GM19035 (cell line): Measurements from ENCODE around the gene SLC39A8.
"Not testable (repeated sequence)": the region's sequence is repeated elsewhere in the genome, so short reads cannot be mapped to it uniquely, and the experiment has no call there.

ENCODE experiments used
- ATAC-seq: cut with Tn5 transposase; IDR thresholded peaks from one replicate; pipeline ENCODE4 v1.9.1; 2021; ENCODE audit not compliant: unreplicated experiment

SLC39A8 gene

DNA sequence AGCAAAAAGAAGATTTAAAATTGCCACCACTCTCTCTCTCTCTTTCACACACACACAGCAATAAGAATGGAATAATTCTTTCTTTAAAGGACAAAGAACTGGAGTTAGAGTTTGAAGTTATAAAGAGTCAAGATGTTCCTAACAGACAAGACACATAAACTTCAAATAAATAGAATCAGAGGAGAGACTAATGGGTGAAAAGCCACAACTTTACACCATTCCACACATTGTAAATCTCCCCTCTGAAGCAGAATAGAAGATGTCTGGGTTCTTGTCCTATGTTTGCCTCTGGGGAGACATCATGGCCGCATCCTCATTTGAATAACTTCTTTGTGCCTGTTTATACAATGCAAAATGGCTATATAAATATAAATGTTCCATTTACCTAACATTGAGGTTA, 39.6 kb downstream of the SLC39A8 start:
- ATAC-seq = no peak

- no peak for ATAC-seq
Measured at GRCh38 chr4:102302762-102303161, 42.5 kb downstream of the SLC39A8 start.

DNA sequence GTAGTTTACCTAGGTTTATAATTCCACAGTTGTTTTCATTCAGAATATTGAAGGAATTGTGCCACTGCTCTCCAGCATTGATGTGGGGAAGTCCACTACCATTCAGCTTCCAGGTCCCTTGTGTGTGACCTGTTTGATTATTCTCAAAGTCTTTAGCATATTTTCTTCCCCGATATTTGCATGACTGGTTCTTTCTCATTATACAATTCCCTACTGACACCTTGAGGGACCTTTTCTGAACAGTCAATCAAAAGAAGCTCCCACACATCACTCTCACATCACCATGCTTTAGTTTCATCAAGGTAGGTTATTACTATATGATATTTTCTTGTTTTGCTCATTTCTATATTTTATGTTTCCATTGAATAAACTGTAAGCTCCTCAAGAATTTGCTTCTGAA, 44.1 kb downstream of the SLC39A8 start:
- ATAC-seq = no peak

DNA sequence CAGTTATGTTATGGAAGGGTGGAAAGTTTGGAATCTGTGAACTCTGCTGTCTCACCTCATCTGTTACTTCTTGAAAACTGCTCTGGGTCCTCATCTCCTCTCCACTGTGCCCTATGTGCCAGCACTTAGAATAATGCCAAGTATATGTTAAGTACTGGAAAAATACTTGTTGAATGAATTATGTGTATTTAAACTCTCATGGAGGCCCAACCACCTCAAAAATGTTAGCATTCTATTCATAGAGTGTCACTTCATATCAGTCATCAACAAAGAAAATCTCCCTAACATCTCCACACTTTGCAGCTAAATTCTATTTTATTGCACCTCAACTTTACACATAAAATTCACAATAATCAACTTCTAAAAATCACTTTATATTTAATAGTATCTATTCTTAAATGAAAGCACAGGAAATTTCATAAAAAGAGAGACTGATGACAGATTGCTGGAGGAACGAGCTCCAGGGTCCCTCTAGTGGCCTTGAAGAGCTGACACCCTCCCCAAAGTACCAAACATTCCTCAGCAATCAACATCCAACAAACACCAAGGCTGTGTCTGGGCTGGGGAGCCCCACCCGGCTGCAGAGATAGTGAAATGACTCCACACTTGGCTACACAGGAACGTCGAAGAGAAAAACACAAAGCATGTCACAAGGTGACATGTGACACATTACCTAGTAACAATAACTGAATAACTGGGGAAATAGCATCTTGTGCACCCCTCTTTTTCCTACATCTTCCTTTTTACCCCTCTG, 45.8 kb downstream of the SLC39A8 start:
- peak; percentile 90 for ATAC-seq

GRCh38 chr4:102298716-102299115, 46.6 kb downstream of the SLC39A8 start:
- ATAC-seq = no peak

GRCh38 chr4:102295153-102295862, 50.0 kb downstream of the SLC39A8 start:
- no peak for ATAC-seq

DNA sequence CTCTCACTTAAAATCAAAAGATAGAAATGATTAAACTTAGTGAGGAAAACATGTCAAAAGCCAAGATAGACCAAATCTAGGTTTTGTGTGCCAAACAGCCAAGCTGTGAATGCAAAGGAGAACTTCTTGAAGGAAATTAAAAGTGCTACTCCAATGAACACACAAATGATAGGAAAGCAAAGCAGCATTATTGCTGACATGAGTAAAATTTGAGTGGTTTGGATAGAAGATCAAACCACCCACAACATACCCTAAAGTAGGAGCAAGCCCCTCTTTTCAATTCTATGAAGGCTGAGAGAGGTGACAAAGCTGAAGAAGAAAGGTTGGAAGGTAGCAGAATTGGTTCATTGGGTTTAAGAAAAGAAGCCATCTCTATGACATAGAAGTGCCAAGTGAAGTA, 56.8 kb downstream of the SLC39A8 start:
- ATAC-seq = no peak

DNA sequence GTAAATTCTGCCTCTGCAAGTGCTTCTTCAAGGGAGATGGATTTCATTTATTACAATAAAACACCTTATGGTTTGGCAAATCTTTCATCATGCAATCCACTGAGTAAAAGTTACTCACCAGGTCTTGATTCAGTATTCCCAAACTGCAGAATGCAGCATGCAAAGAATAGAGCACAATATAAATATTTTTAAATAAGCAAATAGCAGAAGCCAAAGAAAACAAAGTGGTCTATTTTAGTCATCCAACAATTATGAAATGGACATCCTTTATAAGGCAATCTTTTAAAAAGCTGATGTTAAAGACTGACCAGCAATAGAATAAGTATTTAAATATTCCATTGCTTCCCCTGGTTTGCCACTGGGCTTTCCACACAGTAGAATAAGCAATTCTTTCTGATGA, 59.5 kb downstream of the SLC39A8 start:
- no peak for ATAC-seq

GRCh38 chr4:102281171-102281839, 64.0 kb downstream of the SLC39A8 start:
- ATAC-seq = no peak

DNA sequence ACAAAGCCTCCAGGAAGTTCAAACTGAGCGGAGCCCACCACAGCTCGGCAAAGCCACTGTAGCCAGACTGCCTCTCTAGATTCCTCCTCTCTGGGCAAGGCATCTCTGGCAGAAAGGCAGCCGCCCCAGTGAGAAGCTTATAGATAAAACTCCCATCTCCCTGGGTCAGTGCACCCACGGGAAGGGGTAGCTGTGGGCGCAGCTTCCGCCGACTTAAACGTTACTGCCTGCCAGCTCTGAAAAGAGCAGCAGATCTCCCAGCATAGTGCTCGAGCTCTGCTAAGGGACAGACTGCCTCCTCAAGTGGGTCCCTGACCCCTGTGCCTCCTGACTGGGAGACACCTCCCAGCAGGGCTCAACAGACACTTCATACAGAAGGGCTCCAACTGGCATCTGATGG, 72.0 kb downstream of the SLC39A8 start:
- ATAC-seq = not testable (repeated sequence)

- no peak for ATAC-seq
Measured at GRCh38 chr4:102272318-102272717, 73.0 kb downstream of the SLC39A8 start.

GRCh38 chr4:102268355-102268754, 76.9 kb downstream of the SLC39A8 start:
- no peak for ATAC-seq

DNA sequence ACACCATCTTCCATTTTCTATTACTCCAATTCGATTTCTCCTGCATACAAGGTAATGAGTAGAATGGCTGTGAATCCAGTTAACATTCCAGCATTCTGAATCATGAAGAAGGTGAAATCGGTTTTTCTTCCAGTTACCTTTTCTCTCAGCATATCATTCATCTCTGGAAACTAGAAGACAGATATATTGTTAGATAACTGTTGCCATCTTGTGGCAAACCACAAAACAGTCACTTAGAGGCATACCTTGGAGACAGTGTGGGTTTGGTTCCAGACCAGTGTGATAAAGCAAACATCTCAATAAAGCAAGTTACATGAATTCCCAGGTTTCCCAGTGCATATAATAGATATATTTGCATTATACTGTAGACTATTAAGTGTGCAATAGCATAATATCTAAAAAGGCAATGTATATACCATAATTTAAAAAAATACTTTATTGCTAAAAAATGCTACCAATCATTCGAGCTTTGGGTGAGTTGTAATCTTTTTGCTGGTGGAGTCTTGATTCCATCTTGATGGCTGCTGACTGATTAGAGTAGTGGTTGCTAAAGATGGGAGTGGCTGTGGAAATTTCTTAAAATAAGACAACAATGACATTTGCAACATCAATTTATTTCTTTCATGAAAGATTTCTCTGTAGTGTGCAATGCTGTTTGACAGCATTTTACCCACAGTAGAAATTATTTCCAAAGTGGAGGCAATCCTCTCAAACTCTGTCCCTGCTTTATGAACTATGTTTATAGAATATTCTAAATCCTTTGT, 82.1 kb downstream of the SLC39A8 start:
- ATAC-seq = peak; percentile 94

- no peak for ATAC-seq
Measured at GRCh38 chr4:102259702-102260101, 85.6 kb downstream of the SLC39A8 start.

DNA sequence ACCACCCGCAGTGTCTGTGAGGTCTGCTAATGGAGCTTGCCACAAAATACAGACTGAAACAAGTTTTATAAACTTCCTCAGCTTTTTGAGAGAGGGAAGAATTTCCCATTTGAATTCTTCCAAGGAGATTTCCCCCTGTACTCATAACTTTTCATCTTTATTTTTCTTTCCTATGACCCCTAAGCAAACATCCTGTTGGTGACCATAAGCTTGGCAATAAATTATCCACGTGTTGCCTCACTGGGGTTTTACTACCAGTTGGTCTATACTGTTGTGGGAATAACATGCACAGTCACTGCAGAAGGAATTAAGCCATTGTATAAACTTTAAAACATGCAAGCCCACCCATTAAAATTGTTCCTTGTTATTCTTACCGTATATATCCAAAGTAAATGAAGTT, 86.2 kb downstream of the SLC39A8 start:
- no peak for ATAC-seq

GRCh38 chr4:102256321-102256720, 89.0 kb downstream of the SLC39A8 start:
- no peak for ATAC-seq

GRCh38 chr4:102253860-102254259, 91.4 kb downstream of the SLC39A8 start:
- no peak for ATAC-seq

- ATAC-seq = no peak
Measured at GRCh38 chr4:102252171-102252570, 93.1 kb downstream of the SLC39A8 start.

- ATAC-seq = no peak
Measured at GRCh38 chr4:102250341-102250740, 94.9 kb downstream of the SLC39A8 start.

DNA sequence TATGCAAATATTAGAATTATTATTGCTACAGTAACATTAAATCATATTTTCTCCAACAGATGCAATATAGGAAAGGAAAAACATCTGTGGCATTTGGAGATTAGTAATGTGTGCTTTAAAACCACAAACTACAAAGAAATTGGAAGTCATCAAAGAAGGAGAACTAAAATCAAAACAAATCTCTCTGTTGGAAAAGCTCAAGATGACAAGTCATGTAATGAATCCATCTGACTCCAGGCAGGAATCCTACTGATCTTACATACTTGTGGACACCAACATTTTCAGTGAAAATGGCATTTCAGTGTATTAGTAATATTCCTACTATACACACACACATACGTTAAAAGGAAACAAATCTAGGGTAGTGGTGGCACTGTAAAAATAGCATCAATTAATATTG, 98.2 kb downstream of the SLC39A8 start:
- no peak for ATAC-seq

DNA sequence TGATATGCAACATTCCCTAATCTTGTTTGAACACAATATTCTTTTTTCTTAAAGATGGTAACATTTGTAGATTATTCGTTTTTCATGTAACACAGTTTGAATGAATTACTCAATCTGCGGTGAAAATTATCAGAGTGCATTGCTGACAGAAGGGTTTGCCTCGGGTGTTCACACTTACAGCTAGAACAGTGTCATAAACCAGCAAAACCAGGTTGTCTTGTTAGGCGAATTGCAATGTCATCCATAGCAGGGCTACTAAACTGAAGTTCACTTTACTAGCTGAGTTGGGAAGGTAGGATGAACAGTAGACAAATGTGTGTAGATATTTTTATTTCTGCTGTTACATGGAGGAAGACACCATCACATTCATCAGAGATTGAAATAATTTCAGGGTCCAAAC, 98.9 kb downstream of the SLC39A8 start:
- no peak for ATAC-seq
